Gastrocnemius medialis (tissue), 4 donors: ENCODE results near the gene ANKRD30B. TPM values are rescaled to one million over a fixed set of nuclear protein-coding genes. Genes with fewer than 3 reads are reported as not detected.
"Not testable (repeated sequence)": the region's sequence is repeated elsewhere in the genome, so short reads cannot be mapped to it uniquely, and the experiment has no call there.

Experiments
- ATAC-seq, 2 donors: fragments of 150-250 bp; one replicate each; pipeline ENCODE4 v1.9.1; 2016
- DNase-seq, 2 donors: peaks; one replicate each; pipeline ENCODE4 v3.0.0-alpha.2; 2019
- H3K27ac ChIP-seq, 4 donors: fragments of 200-600 bp; sonication (generic); 1 replicate in 1 of 4; 2 replicates in 3 of 4; pipeline ENCODE4 v1.5.1; 2016 to 2018; ENCODE audit warnings: mild to moderate bottlenecking in 2 of 4, moderate library complexity in 1 of 4
- H3K27me3 ChIP-seq, 3 donors: fragments of 200-600 bp; sonication (generic) in 2 of 3; 1 replicate in 1 of 3; 2 replicates in 2 of 3; pipeline versions ENCODE4 v1.5.1 to v1.6.0; 2016 to 2019; ENCODE audit warnings: mild to moderate bottlenecking in 1 of 3, moderate library complexity in 1 of 3
- H3K36me3 ChIP-seq, 2 donors: fragments of 200-600 bp; sonication (generic) in 1 of 2; one replicate each; pipeline ENCODE4 v1.5.1; 2017 to 2018
- H3K4me1 ChIP-seq, 2 donors: fragments of 200-600 bp; sonication (generic) in 1 of 2; one replicate each; pipeline ENCODE4 v1.5.1; 2016 to 2017; ENCODE audit warnings: mild to moderate bottlenecking in 2 of 2
- H3K4me3 ChIP-seq, 4 donors: fragments of 200-600 bp; sonication (generic) in 3 of 4; 1 replicate in 1 of 4; 2 replicates in 3 of 4; pipeline ENCODE4 v1.5.1; 2016 to 2019; ENCODE audit warnings: mild to moderate bottlenecking in 2 of 4
- H3K9me3 ChIP-seq, 3 donors: fragments of 200-600 bp; sonication (generic) in 2 of 3; 1 replicate in 1 of 3; 2 replicates in 2 of 3; pipeline ENCODE4 v1.5.1; 2016 to 2019
- CTCF ChIP-seq, 5 experiments: fragments of 450-650 bp in 3 of 5; fragments of 200-600 bp in 2 of 5; sonication (generic) in 2 of 5; IDR thresholded peaks in 4 of 5; conservative IDR thresholded peaks in 1 of 5; 1 replicate in 4 of 5; 2 replicates in 1 of 5; pipeline ENCODE4 v1.5.1; 2016 to 2019; ENCODE audit warnings: antibody characterized with exemption in 5 of 5, mild to moderate bottlenecking in 3 of 5, moderate library complexity in 3 of 5
- POLR2A ChIP-seq, 2 donors: fragments of 450-650 bp; IDR thresholded peaks; one replicate each; pipeline ENCODE4 v1.6.1; 2017; ENCODE audit warnings: antibody characterized with exemption in 2 of 2, mild to moderate bottlenecking in 2 of 2, moderate library complexity in 2 of 2
- in situ Hi-C, 4 donors: fragments of 200-750 bp; cut with MboI; loops; one replicate each; pipeline versions ENCODE4 v1.15.0 to v1.8.0; 2017; ENCODE audit warnings: low sequenced_read_pairs in 4 of 4
- intact Hi-C: fragments of 100-400 bp; cut with DNase I; formaldehyde crosslinking; loops from one replicate; pipeline ENCODE4 v1.15.1; 2023; ENCODE audit warnings: low total_unique reads
- total RNA-seq, 4 donors: library from RNA; depleted of rRNA; stranded (reverse); fragments of >200 nt; gene quantifications; one replicate each; pipeline versions ENCODE4 v1.1.0 to v1.2.3, GENCODE V29; 2016

The ANKRD30B gene
- not detected for total RNA-seq

- no peaks in the 10 kb centered on the region for H3K36me3 ChIP-seq
- in situ Hi-C loops: no loop called here
- no peak for ATAC-seq
- TF ChIP-seq CTCF (IDR thresholded peaks at IDR 0.05 in 4 of 5, conservative IDR thresholded peaks at IDR 0.05 in 1 of 5) (no peak), POLR2A (IDR thresholded peaks at IDR 0.05) (no peak)
- H3K4me3 ChIP-seq: no peak within 1 kb of the TSS
- no peaks in the 10 kb centered on the region for H3K9me3 ChIP-seq
- no peaks in the 10 kb centered on the region for H3K4me1 ChIP-seq
- intact Hi-C loops: no loop called here
- DNase-seq: no peak
- H3K27me3 ChIP-seq: peaks cover 0 to 4% (median 3%) of the 10 kb centered on the region in 3 donors
- H3K27ac ChIP-seq: no peak within 1 kb of the TSS
Observed at GRCh38 chr18:14747513-14748474, at the start of gene ANKRD30B. ANKRD30B (plus strand) TSS chr18:14748172; CDS start chr18:14748420, 248 bp downstream.

GRCh38 chr18:14701286-14702040 lies 46.5 kb upstream of the ANKRD30B start:
- in situ Hi-C loops, intact Hi-C loops, H3K9me3 ChIP-seq, H3K4me1 ChIP-seq, H3K4me3 ChIP-seq, H3K27ac ChIP-seq, DNase-seq, H3K36me3 ChIP-seq, H3K27me3 ChIP-seq, ATAC-seq: not testable (repeated sequence)

- DNase-seq, H3K36me3 ChIP-seq, ATAC-seq, H3K27ac ChIP-seq, H3K4me1 ChIP-seq, in situ Hi-C loops, H3K9me3 ChIP-seq, H3K4me3 ChIP-seq, H3K27me3 ChIP-seq, intact Hi-C loops: not testable (repeated sequence)
Observed at GRCh38 chr18:14709761-14710160, 38.2 kb upstream of the ANKRD30B start.

- H3K36me3 ChIP-seq, in situ Hi-C loops, intact Hi-C loops, H3K9me3 ChIP-seq, H3K4me1 ChIP-seq, H3K27ac ChIP-seq, DNase-seq, H3K4me3 ChIP-seq, ATAC-seq, H3K27me3 ChIP-seq: not testable (repeated sequence)
Observed at GRCh38 chr18:14721569-14721968, 26.4 kb upstream of the ANKRD30B start.

GRCh38 chr18:14739056-14739455 lies 8.9 kb upstream of the ANKRD30B start:
- H3K9me3 ChIP-seq, H3K4me1 ChIP-seq, intact Hi-C loops, H3K36me3 ChIP-seq, H3K27ac ChIP-seq, in situ Hi-C loops, DNase-seq, H3K27me3 ChIP-seq, H3K4me3 ChIP-seq, ATAC-seq: not testable (repeated sequence)

GRCh38 chr18:14746897-14747296 lies 1.1 kb upstream of the ANKRD30B start:
- ATAC-seq: no peak

More at GRCh38 chr18:14746897-14747296, 1.1 kb upstream of the ANKRD30B start:
- intact Hi-C loops (no loop called here), in situ Hi-C loops (no loop called here)
- no peaks in the 10 kb centered on the region for H3K4me1 ChIP-seq
- DNase-seq: no peak
- H3K4me3 ChIP-seq: no peak overlapping the region
- no peak overlapping the region for H3K27ac ChIP-seq
- no peaks in the 10 kb centered on the region for H3K36me3 ChIP-seq
- H3K27me3 ChIP-seq: peaks cover 0 to 4% (median 3%) of the 10 kb centered on the region in 3 donors
- TF ChIP-seq POLR2A (IDR thresholded peaks at IDR 0.05) (no peak), CTCF (IDR thresholded peaks at IDR 0.05 in 4 of 5, conservative IDR thresholded peaks at IDR 0.05 in 1 of 5) (no peak)
- H3K9me3 ChIP-seq: no peaks in the 10 kb centered on the region
